ENCODE results near the gene LFNG.

Gene LFNG

DNA sequence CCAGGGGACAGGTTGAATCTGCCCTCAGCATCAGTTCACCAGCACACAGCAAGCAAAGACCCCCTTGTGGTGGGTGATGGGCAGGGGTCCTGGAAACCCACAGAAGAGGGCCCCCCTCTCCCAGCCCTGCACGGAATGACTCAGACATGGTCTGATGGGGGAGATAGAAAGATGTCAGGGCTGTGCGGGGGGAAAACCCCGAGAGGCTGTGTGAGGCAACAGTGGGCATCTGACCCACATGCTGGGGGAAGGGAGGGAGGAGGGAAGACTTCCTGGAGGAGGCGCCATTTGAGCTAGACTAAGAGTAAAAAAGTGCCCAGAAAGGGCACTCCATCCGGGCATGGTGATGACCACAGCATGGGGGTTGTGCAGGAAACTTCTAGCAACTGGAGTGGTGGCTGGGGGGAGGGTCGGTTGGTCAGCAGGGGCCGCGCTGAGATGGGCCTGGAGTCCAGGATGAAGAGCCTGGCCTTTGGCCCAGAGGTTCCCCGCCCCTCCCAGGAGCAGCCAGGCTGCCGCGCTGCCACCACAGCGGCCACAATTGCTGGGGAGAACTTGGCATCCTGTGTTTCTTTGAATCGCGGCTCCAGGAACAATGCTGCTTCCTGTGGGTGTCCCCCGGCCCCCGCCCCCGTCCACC is 2.5 kb downstream of the LFNG start:
- no peak for DNase-seq (ENCODE audit: low read depth)
- peak overlapping the region; percentile 46 for H3K4me3 ChIP-seq (ENCODE audit: low read length)
- TF ChIP-seq, protein P1, sequence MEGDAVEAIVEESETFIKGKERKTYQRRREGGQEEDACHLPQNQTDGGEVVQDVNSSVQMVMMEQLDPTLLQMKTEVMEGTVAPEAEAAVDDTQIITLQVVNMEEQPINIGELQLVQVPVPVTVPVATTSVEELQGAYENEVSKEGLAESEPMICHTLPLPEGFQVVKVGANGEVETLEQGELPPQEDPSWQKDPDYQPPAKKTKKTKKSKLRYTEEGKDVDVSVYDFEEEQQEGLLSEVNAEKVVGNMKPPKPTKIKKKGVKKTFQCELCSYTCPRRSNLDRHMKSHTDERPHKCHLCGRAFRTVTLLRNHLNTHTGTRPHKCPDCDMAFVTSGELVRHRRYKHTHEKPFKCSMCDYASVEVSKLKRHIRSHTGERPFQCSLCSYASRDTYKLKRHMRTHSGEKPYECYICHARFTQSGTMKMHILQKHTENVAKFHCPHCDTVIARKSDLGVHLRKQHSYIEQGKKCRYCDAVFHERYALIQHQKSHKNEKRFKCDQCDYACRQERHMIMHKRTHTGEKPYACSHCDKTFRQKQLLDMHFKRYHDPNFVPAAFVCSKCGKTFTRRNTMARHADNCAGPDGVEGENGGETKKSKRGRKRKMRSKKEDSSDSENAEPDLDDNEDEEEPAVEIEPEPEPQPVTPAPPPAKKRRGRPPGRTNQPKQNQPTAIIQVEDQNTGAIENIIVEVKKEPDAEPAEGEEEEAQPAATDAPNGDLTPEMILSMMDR (conservative IDR thresholded peaks at IDR 0.05; ENCODE audit: low read depth, low read length): no peak

DNA sequence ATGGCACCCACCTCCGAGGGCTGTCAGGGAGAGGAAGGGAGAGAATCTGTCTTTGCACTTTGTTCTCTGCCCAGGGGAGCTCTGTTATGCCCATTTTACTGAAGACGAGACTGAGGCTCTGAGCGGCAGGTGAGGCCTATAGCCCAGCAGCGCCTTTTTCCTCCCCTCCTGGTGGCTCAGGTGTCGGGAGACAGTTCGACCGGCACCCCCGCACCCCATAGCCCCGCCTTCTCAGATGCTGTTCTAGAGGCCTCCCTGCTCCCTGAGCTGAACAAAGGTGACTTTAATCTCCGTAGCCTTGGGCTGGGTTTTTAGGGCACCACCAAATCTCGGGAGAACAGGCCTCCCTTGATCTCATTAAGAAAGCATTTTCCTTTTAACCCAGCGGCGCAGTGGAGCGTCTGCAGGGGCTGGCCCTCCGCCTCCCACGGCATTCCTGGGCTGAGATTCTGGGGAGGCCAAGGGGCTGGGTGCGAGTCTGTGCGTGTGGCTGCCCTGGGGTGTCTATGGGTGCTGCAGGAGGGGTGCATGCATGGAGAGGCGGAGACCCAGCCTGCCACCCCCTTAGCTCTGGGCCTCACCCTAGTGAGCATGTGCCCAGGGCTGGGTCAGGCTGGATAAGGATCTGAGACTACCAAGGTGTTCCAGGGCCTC is 3.3 kb downstream of the LFNG start:
- H3K4me3 ChIP-seq (ENCODE audit: low read length): no peak overlapping the region
- TF ChIP-seq, protein P1 (conservative IDR thresholded peaks at IDR 0.05; ENCODE audit: low read depth, low read length): no peak
- no peak for DNase-seq (ENCODE audit: low read depth)

- no peak overlapping the region for H3K4me3 ChIP-seq (ENCODE audit: low read length)
- TF ChIP-seq, protein P1 (conservative IDR thresholded peaks at IDR 0.05; ENCODE audit: low read depth, low read length): no peak
- DNase-seq (ENCODE audit: low read depth): no peak
Measured at GRCh38 chr7:2523461-2523936, 3.9 kb downstream of the LFNG start.

DNA sequence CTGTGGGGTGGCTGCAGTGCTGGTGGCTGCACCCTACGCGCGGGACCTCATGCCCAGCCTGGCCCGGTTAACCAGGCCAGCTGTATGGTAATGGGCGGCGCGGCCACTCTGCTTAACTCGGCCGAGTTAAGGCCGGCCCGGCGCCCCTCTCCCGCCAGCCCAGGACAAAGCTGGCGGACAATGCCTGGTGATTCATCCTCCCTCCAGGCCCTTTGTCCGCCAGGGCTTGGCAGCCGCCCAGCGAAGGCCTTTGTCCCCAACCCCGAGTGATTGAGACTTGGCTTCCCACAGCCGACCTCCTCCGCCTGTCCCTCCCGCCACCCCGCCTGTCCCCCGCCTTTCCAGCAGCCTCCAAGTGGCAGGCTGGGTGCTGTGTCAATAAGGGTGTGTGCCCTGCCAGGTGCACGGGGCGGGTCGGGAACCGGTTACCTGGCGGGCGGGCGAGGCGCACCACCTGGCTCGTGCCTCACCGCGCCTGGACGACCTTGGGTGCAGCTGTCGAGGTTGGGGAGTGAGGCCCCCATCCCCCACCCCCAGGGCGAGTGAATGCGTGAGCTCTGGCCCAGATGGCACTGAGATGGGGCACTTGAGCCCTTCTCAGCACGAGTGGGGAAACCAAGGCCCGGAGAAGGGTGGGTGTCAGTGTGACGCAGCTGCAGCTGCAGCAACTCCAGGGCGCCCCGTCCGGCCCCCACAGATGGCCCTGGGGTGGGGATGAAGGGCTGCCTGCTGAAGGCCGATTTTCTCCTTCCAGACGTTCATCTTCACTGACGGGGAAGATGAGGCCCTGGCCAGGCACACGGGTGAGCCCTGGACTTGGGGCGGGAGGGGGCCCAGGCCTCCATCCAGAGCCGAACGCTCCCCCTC is 4.6 kb downstream of the LFNG start:
- no peak overlapping the region for H3K4me3 ChIP-seq (ENCODE audit: low read length)
- TF ChIP-seq, protein P1 (conservative IDR thresholded peaks at IDR 0.05; ENCODE audit: low read depth, low read length): no peak
- no peak for DNase-seq (ENCODE audit: low read depth)

DNA sequence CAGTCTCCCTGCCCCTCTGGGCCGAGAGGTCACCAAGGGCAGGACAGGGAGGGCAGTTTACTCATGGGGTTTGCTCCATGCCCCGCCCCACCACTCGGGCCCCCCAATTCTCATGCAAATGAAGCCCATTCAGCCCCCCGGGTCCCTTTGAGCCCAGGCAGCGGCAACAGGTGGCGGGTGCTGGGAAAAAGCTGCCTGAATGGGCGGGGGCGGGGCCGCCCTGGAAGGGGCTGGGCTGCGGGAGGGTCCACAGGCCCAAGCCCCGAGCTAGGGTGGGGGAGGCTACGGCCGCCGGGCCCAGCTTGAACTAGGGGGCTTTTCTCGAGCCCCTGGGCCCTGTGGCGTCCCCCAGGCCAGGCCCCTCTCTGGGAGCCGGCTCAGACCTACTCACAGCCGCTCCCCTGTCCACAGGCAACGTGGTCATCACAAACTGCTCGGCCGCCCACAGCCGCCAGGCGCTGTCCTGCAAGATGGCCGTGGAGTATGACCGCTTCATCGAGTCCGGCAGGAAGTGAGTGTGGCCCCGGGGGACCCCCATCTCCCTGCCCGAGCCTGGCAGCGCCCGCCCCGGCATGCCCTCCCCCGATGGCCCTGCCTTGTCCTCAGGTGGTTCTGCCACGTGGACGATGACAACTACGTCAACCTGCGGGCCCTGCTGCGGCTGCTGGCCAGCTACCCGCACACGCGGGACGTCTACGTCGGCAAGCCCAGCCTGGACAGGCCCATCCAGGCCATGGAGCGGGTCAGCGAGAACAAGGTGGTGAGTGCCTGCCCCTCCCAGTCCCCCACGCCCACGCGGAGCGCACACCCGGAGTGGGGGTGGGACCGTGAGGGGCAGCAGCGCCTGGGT is 5.5 kb downstream of the LFNG start:
- no peak overlapping the region for H3K4me3 ChIP-seq (ENCODE audit: low read length)
- TF ChIP-seq, protein P1 (conservative IDR thresholded peaks at IDR 0.05; ENCODE audit: low read depth, low read length): no peak
- no peak for DNase-seq (ENCODE audit: low read depth)
